ENCODE data around the gene CHRNA1. TPM values are rescaled to one million over a fixed set of nuclear protein-coding genes. Genes with fewer than 3 reads are reported as not detected.

Gene CHRNA1
- total and polyA plus RNA-seq, 4 donors: 0.03 TPM; not detected in 3

GRCh38 chr2:174794851-174795374 is 30.6 kb upstream of the CHRNA1 start:
- Histone ChIP-seq H3K9ac (ENCODE audit: insufficient read depth in 1 of 2, low read length in 2 of 2) (no peak overlapping the region), H3K4me1 (ENCODE audit: control insufficient read depth in 5 of 5, insufficient read depth in 5 of 5, low read length in 5 of 5) (peaks cover 0 to 18% (median 14%) of the 10 kb centered on the region in 5 donors), H3K27me3 (ENCODE audit: control insufficient read depth in 3 of 3, insufficient read depth in 3 of 3, low read length in 2 of 3) (no peaks in the 10 kb centered on the region), H3K9me3 (ENCODE audit: control insufficient read depth in 4 of 4, insufficient read depth in 3 of 4, low read length in 3 of 4) (peaks cover 0 to 2% (median 0%) of the 10 kb centered on the region in 4 donors), H3K4me3 (no peak overlapping the region), H3K27ac (ENCODE audit: low read depth in 1 of 2, low read length in 1 of 2) (no peak overlapping the region), H3K36me3 (ENCODE audit: control insufficient read depth in 4 of 4, insufficient read depth in 4 of 4, low read length in 4 of 4) (peaks cover 0 to 17% (median 10%) of the 10 kb centered on the region in 4 donors)
- 74 to 91% methylated on average over 3 of the region's 3 CpGs for WGBS, 2 donors
- DNase-seq: no peak
- TF ChIP-seq CTCF (IDR thresholded peaks at IDR 0.05; ENCODE audit: control extremely low read depth, extremely low read depth): no peak
- no peak for ATAC-seq (ENCODE audit: insufficient read depth, low FRiP score)

- Histone ChIP-seq H3K4me1 (ENCODE audit: control insufficient read depth in 5 of 5, insufficient read depth in 5 of 5, low read length in 5 of 5) (peaks cover 0 to 22% (median 14%) of the 10 kb centered on the region in 5 donors), H3K27me3 (ENCODE audit: control insufficient read depth in 3 of 3, insufficient read depth in 3 of 3, low read length in 2 of 3) (no peaks in the 10 kb centered on the region), H3K9me3 (ENCODE audit: control insufficient read depth in 4 of 4, insufficient read depth in 3 of 4, low read length in 3 of 4) (no peaks in the 10 kb centered on the region), H3K9ac (ENCODE audit: insufficient read depth in 1 of 2, low read length in 2 of 2) (no peak overlapping the region), H3K4me3 (no peak overlapping the region), H3K27ac (ENCODE audit: low read depth in 1 of 2, low read length in 1 of 2) (no peak overlapping the region), H3K36me3 (ENCODE audit: control insufficient read depth in 4 of 4, insufficient read depth in 4 of 4, low read length in 4 of 4) (no peaks in the 10 kb centered on the region)
- DNase-seq: no peak
- ATAC-seq (ENCODE audit: insufficient read depth, low FRiP score): no peak
- 58 to 77% methylated on average over 7 of the region's 7 CpGs for WGBS, 2 donors
- TF ChIP-seq CTCF (IDR thresholded peaks at IDR 0.05; ENCODE audit: control extremely low read depth, extremely low read depth): no peak
Observed at GRCh38 chr2:174792309-174793025, 28.2 kb upstream of the CHRNA1 start.

GRCh38 chr2:174791746-174792280 is 27.5 kb upstream of the CHRNA1 start:
- ATAC-seq (ENCODE audit: insufficient read depth, low FRiP score) (no peak), DNase-seq (no peak)
- H3K4me3 ChIP-seq: no peak overlapping the region
- no peaks in the 10 kb centered on the region for H3K27me3 ChIP-seq (ENCODE audit: control insufficient read depth in 3 of 3, insufficient read depth in 3 of 3, low read length in 2 of 3)
- H3K4me1 ChIP-seq (ENCODE audit: control insufficient read depth in 5 of 5, insufficient read depth in 5 of 5, low read length in 5 of 5): peaks cover 0 to 25% (median 14%) of the 10 kb centered on the region in 5 donors
- TF ChIP-seq CTCF (IDR thresholded peaks at IDR 0.05; ENCODE audit: control extremely low read depth, extremely low read depth): no peak
- H3K27ac ChIP-seq (ENCODE audit: low read depth in 1 of 2, low read length in 1 of 2): no peak overlapping the region
- H3K9ac ChIP-seq (ENCODE audit: insufficient read depth in 1 of 2, low read length in 2 of 2): no peak overlapping the region
- 76 to 80% methylated on average over 7 of the region's 7 CpGs for WGBS, 2 donors
- H3K9me3 ChIP-seq (ENCODE audit: control insufficient read depth in 4 of 4, insufficient read depth in 3 of 4, low read length in 3 of 4): no peaks in the 10 kb centered on the region
- no peaks in the 10 kb centered on the region for H3K36me3 ChIP-seq (ENCODE audit: control insufficient read depth in 4 of 4, insufficient read depth in 4 of 4, low read length in 4 of 4)

All from lung (tissue), 12 donors.